Omental fat pad (tissue), 4 donors: Measurements from ENCODE around the gene TLX2. TPM values are rescaled to one million over a fixed set of nuclear protein-coding genes. Genes with fewer than 3 reads are reported as not detected.

Experiments used
- ATAC-seq: fragments of 150-250 bp; one replicate; pipeline ENCODE4 v1.9.1; 2016; ENCODE audit warnings: mild to moderate bottlenecking, moderate library complexity; ENCODE audit not compliant: low FRiP score
- DNase-seq: peaks from one replicate; pipeline ENCODE4 v3.0.0-alpha.2; 2019; ENCODE audit warnings: low spot score
- CTCF ChIP-seq, 3 donors: fragments of 450-650 bp; IDR thresholded peaks; one replicate each; pipeline ENCODE4 v1.5.1; 2016 to 2017; ENCODE audit warnings: antibody characterized with exemption in 3 of 3, mild to moderate bottlenecking in 3 of 3, moderate library complexity in 2 of 3
- total RNA-seq, 4 donors: library from RNA; depleted of rRNA; stranded (reverse); fragments of >200 nt; gene quantifications; one replicate each; pipeline ENCODE4 v1.1.0, GENCODE V29; 2016

The TLX2 gene
- total RNA-seq, 4 donors from 2014 or later: not detected

- TF ChIP-seq CTCF (IDR thresholded peaks at IDR 0.05): no peak
- DNase-seq (peak; percentile 68), ATAC-seq (peak; percentile 73)
These were observed 11.3 kb upstream of the TLX2 start for GRCh38 chr2:74502720-74503505.

GRCh38 chr2:74503506-74504475, 10.5 kb upstream of the TLX2 start:
- DNase-seq (no peak), ATAC-seq (no peak)

GRCh38 chr2:74504591-74504990, 9.7 kb upstream of the TLX2 start:
- ATAC-seq (no peak), DNase-seq (no peak)

More at GRCh38 chr2:74503506-74504475, 10.5 kb upstream of the TLX2 start:
- no peak for TF ChIP-seq CTCF (IDR thresholded peaks at IDR 0.05)

GRCh38 chr2:74505448-74506246, 8.6 kb upstream of the TLX2 start:
- no peak for TF ChIP-seq CTCF (IDR thresholded peaks at IDR 0.05)
- ATAC-seq (no peak), DNase-seq (no peak)

More at GRCh38 chr2:74504591-74504990, 9.7 kb upstream of the TLX2 start:
- TF ChIP-seq CTCF (IDR thresholded peaks at IDR 0.05): no peak

GRCh38 chr2:74507145-74507925, 6.9 kb upstream of the TLX2 start, which contains the start of gene PCGF1:
Gene PCGF1 (minus strand): TSS chr2:74507695. CDS start chr2:74507668, 27 bp downstream.
- DNase-seq (peak; percentile 99), ATAC-seq (peak; percentile 92)
- no peak for TF ChIP-seq CTCF (IDR thresholded peaks at IDR 0.05)
